ENCODE data around the gene MOSMO.

- TF ChIP-seq, protein P1, sequence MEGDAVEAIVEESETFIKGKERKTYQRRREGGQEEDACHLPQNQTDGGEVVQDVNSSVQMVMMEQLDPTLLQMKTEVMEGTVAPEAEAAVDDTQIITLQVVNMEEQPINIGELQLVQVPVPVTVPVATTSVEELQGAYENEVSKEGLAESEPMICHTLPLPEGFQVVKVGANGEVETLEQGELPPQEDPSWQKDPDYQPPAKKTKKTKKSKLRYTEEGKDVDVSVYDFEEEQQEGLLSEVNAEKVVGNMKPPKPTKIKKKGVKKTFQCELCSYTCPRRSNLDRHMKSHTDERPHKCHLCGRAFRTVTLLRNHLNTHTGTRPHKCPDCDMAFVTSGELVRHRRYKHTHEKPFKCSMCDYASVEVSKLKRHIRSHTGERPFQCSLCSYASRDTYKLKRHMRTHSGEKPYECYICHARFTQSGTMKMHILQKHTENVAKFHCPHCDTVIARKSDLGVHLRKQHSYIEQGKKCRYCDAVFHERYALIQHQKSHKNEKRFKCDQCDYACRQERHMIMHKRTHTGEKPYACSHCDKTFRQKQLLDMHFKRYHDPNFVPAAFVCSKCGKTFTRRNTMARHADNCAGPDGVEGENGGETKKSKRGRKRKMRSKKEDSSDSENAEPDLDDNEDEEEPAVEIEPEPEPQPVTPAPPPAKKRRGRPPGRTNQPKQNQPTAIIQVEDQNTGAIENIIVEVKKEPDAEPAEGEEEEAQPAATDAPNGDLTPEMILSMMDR (IDR thresholded peaks at IDR 0.05), result no peak
- no peak for TF ChIP-seq POLR2A (IDR thresholded peaks at IDR 0.05)
These were observed 83.8 kb downstream of the MOSMO start for GRCh38 chr16:22091721-22092120.

Data from stomach (tissue), 4 donors.